ENCODE measurements around the gene EXPH5.

EXPH5 gene

DNA sequence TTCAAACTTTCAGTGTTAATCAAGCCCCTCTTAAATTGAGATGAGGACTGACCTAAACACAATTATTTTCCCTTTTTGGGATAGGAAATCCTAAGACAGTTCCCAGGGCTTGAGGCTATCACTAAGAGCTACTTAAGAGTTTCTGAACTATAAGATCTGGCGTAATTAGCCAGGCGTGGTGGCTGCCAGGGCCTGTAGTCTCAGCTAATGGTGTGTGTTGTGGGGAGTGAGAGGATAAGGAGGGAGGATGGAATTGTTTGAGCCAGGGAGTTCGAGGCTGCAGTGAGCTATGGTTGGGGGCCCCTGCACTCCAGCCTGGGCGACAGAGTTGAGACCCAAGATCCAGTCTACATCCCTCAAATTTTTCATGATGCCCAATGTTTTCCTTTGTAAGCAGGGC lies 23.5 kb upstream of the EXPH5 start:
- TF ChIP-seq, protein P1, sequence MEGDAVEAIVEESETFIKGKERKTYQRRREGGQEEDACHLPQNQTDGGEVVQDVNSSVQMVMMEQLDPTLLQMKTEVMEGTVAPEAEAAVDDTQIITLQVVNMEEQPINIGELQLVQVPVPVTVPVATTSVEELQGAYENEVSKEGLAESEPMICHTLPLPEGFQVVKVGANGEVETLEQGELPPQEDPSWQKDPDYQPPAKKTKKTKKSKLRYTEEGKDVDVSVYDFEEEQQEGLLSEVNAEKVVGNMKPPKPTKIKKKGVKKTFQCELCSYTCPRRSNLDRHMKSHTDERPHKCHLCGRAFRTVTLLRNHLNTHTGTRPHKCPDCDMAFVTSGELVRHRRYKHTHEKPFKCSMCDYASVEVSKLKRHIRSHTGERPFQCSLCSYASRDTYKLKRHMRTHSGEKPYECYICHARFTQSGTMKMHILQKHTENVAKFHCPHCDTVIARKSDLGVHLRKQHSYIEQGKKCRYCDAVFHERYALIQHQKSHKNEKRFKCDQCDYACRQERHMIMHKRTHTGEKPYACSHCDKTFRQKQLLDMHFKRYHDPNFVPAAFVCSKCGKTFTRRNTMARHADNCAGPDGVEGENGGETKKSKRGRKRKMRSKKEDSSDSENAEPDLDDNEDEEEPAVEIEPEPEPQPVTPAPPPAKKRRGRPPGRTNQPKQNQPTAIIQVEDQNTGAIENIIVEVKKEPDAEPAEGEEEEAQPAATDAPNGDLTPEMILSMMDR (IDR thresholded peaks at IDR 0.05; ENCODE audit: low read depth, low read length, missing control alignments), result no peak
- in situ Hi-C loops (cut with HindIII; ENCODE audit: low sequenced_read_pairs), result no loop called here
- DNase-seq (ENCODE audit: low read depth), result no peak
- no peak overlapping the region for H3K4me3 ChIP-seq (ENCODE audit: low read depth, low read length)

DNA sequence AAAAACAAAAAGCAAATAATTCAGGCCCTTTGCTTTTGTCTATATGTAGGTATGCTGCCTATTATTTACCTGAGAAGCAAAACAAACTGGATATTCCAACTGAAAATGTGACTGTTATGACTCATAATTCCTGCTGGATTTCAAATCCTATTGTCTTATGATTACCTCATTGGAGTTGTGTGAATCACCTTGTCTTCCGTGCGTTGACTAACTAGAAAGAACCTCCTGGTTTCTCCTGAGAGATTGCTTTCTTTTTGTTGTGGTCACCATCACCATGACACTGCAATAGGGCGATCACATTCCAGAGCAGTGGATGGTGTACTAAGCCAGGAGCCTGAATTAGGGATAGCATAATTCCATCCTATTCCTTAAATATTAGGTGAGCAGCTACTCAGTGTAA lies 23.0 kb upstream of the EXPH5 start:
- TF ChIP-seq, protein P1 (IDR thresholded peaks at IDR 0.05; ENCODE audit: low read depth, low read length, missing control alignments), result no peak
- H3K4me3 ChIP-seq (ENCODE audit: low read depth, low read length), result no peak overlapping the region
- DNase-seq (ENCODE audit: low read depth), result peak; percentile 69
- in situ Hi-C loops (cut with HindIII; ENCODE audit: low sequenced_read_pairs), result no loop called here

DNA sequence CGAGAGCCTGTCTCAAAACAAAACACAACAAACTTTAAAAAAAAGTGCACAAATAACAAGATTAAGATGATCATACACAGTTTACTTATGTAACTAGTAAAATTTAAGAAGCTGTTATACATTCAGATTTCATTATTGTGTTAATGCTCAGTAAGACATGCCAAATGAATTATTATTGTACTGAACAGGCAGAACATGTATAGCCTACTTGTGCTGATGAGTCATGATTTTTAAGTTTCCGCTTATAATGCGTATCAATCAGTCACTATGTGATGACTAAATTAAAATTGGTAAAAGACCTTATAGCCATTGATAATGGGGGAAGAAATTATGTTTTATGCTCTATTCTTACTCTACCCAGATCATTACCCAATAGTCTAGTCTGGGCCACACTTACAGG lies 20.5 kb upstream of the EXPH5 start:
- DNase-seq (ENCODE audit: low read depth), result no peak
- H3K4me3 ChIP-seq (ENCODE audit: low read depth, low read length), result no peak overlapping the region
- in situ Hi-C loops (cut with HindIII; ENCODE audit: low sequenced_read_pairs), result no loop called here

DNA sequence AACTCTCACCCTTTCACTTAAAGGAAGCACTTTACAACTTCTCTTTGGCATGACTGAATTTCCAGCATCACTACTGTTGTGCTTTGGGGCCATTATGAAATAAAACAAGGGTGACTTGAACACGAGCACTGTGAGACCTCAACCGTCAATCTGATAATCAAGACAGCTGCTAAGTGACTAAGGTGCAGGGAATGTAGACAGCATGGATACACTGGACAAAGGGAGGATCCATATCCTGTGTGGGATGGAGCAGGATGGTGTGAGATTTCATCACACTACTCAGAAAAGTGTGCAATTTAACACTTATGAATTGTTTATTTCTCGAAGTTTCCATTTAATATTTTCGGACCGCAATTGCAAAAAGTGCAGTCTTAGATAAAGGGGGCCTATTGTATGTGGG lies 16.1 kb upstream of the EXPH5 start:
- no peak for DNase-seq (ENCODE audit: low read depth)
- in situ Hi-C loops (cut with HindIII; ENCODE audit: low sequenced_read_pairs), result no loop called here
- TF ChIP-seq, protein P1 (IDR thresholded peaks at IDR 0.05; ENCODE audit: low read depth, low read length, missing control alignments), result no peak
- H3K4me3 ChIP-seq (ENCODE audit: low read depth, low read length), result no peak overlapping the region

More for the DNA sequence above, 20.5 kb upstream of the EXPH5 start:
- TF ChIP-seq, protein P1 (IDR thresholded peaks at IDR 0.05; ENCODE audit: low read depth, low read length, missing control alignments), result no peak

DNA sequence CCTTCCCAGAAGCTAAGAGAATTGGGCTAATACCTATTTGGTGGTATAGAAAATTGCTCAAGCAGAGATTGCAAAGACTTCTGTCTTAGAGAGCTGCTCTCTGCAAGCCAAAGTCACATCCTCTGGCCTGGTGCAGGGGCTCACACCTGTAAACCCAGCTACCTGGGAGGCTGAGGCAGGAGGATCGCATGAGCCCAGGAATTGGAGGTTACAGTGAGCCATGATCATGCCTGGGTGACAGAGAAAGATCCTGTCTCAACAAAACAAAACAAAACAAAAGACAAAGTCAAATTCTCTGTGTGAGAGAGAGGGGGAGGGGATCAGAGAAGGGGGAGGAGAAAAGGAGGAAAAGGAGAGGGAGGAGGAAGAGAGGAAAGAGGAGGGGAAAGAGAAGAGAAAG lies 15.0 kb upstream of the EXPH5 start:
- in situ Hi-C loops (cut with HindIII; ENCODE audit: low sequenced_read_pairs), result no loop called here
- no peak overlapping the region for H3K4me3 ChIP-seq (ENCODE audit: low read depth, low read length)
- DNase-seq (ENCODE audit: low read depth), result no peak
- TF ChIP-seq, protein P1 (IDR thresholded peaks at IDR 0.05; ENCODE audit: low read depth, low read length, missing control alignments), result no peak

DNA sequence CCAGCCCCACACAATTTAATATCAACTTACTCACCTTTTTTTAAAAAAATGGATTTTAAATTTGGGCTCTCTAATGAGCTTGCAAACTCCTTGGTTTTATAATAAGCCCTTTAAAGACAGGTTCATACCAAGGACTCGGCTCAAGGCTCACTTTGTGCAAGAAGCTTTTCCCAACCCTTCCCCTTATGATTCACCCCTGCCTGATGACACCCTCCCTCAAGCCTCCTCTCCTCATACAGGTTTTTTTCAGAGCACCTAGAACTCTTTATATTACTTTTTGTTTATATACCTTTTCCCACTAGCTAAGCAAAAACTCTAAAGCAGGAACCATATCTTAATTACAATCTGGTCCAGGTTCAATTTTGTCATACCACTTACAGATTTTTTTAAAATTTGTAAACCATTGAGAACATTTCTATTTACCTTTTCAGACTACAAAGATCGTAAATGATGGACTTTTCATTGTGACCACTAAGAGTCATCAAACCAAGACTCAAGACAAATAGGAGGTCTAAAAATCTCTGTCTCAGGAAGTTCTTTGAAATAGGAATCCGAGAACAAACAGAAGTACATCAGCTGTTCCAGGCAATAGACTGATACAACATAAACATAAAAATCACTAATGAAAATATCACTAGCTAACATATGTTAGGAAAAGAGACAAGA lies 13.1 kb upstream of the EXPH5 start:
- DNase-seq (ENCODE audit: low read depth), result no peak
- H3K4me3 ChIP-seq (ENCODE audit: low read depth, low read length), result no peak overlapping the region
- in situ Hi-C loops (cut with HindIII; ENCODE audit: low sequenced_read_pairs), result no loop called here
- TF ChIP-seq, protein P1 (IDR thresholded peaks at IDR 0.05; ENCODE audit: low read depth, low read length, missing control alignments), result no peak

Data from astrocyte of the cerebellum (primary cell).